Activated naive CD4-positive, alpha-beta T cell treated with anti-CD3 and anti-CD28 coated beads, Interleukin-2, amount 10 ng/mL, durations not matched to agents 7 days and 5 days (primary cell): Measurements from ENCODE around the gene RNF121.

Experiments used
- CTCF ChIA-PET: fragments of 350-600 bp; sonication (Branson Sonifier 250); formaldehyde crosslinking; loops from one replicate; lab custom pipeline; 2021; ENCODE audit warnings: antibody characterized with exemption; lab: Charles Lee
- DNase-seq: peaks from one replicate; pipeline ENCODE4 v3.0.0-alpha.2; 2020
- H3K27ac Mint-ChIP-seq: one replicate; pipeline ENCODE4 v1.8.0; 2021; ENCODE audit warnings: mild to moderate bottlenecking, moderate library complexity, mixed read lengths
- H3K27me3 Mint-ChIP-seq: one replicate; pipeline ENCODE4 v1.8.0; 2021; ENCODE audit warnings: mild to moderate bottlenecking, mixed read lengths
- H3K36me3 Mint-ChIP-seq: one replicate; pipeline ENCODE4 v1.8.0; 2021; ENCODE audit warnings: mixed read lengths
- H3K4me1 Mint-ChIP-seq: one replicate; pipeline ENCODE4 v1.8.0; 2021; ENCODE audit warnings: mixed read lengths
- H3K4me3 Mint-ChIP-seq: one replicate; pipeline ENCODE4 v1.8.0; 2021; ENCODE audit warnings: mild to moderate bottlenecking, moderate library complexity, mixed read lengths
- H3K9me3 Mint-ChIP-seq: one replicate; pipeline ENCODE4 v1.8.0; 2021; ENCODE audit warnings: mixed read lengths

The RNF121 gene

DNA sequence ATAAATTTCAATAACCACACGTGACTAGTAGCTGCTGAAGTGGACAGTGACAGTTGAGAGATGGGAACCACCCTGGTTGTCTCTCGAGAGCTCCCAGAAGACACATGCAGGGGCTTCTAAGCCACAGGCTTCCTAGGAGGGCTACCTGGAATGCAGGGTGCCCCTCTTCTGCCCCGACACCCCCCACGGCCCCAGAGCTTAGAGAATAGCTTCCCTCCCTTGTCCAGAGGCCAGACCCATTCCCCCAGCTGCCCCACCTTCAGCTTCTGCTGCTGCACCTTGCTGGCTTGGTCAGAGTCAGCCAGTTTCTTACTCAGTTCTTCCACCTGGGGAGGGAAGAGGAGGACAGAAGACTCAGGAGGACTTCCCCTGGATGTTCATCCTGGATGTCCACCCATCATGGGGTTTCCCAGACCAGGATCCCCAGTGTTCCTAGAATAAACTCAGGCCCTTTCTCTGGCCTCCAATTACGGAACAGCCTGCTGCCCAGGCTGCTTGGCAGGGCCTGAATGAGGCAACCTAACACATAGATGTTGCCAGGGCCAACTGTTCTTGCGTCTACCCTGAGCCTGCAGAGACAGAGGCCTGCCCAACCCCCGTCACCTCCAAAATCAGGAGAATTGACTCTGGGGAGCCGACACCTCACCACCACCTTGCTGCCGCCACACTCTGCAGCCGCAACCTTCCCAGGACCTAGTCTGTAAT lies 81.8 kb downstream of the RNF121 start:
- Mint-ChIP-seq H3K27ac (peak overlapping the region; percentile 33), H3K4me3 (no peak overlapping the region), H3K36me3 (peaks cover 66% of the 10 kb centered on the region), H3K27me3 (no peaks in the 10 kb centered on the region), H3K9me3 (no peaks in the 10 kb centered on the region), H3K4me1 (no peaks in the 10 kb centered on the region)
- CTCF ChIA-PET, result interaction anchor here (1.1 to 1.2 kb wide), 2 partner anchors 15 to 461 kb away, joined by 3 read pairs; no protein-coding TSS in a partner anchor
- no peak for DNase-seq

DNA sequence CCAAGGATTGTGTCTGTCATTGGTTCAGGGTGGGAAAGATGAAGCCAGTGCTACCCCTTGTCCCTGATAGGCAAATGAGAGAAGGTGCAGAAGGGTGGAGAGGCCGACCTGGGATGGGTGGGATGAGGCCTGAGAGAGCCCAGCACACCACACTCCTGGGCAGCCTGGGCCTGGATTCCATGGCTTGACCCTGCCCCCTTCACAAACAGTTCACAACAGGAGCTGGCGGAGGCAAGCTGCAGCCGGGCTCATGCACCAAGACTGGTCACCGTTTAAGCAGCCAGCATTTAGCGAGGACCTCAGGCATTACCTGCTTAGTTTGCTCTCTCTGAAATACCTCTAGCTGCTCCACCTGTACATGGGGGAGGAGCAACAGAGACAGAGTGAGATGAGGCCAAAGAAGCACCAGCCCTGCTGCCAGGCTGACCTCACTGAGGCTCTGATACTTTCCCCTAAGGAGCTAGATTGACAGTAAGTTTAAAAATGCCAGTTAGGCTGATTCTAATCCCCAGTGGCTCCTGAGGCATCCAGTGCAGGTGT lies 83.3 kb downstream of the RNF121 start:
- Mint-ChIP-seq H3K36me3 (peaks cover 65% of the 10 kb centered on the region), H3K4me1 (no peaks in the 10 kb centered on the region), H3K27me3 (no peaks in the 10 kb centered on the region), H3K9me3 (no peaks in the 10 kb centered on the region), H3K27ac (no peak overlapping the region), H3K4me3 (no peak overlapping the region)
- DNase-seq, result no peak
- CTCF ChIA-PET, result interaction anchor here (1.4 to 5.0 kb wide), 2 partner anchors 13 to 35 kb away, joined by 4 to 32 read pairs; no protein-coding TSS in a partner anchor

DNA sequence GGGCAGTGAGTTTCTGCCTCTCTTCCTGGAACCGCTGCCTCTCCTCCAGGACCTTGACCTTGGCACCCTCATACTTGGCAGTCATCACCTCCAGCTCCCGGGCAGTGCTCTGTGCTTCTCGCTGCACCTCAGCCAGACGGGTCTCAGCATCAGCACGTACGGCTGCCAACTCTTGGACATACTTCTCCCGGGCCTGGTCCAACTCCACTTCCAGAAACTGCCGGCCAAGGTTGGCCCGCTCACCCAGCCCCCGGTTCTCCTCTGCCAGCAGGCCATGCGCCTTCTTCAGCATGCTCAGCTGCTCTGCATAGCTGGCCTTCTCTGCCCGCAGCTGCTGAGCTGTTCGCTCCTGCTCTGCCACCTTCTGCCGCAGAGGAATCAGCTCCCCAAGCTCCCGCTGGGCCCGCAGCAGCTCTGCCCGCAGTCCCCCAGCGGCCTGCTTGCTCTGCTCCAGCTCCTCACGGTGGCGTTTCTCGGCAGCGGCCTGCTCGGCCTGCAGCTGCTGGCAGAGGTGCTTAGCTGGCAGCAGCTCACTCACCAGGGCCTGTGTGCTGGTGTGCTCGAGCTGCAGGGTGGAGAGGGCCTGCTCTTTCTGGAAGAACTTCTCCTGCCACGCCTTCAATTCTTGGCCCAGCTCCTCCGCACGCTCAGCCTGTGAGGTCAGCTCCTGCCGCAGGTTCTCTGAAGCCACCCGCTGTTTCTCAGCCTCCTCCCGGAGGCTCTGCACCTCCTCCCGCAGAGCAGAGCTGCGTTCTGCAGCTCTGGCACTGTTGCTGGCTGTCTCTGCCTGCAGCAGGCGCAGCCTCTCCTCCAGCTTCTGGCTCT lies 84.3 kb downstream of the RNF121 start:
- H3K4me1 Mint-ChIP-seq, result no peaks in the 10 kb centered on the region
- H3K36me3 Mint-ChIP-seq, result peaks cover 66% of the 10 kb centered on the region
- H3K27me3 Mint-ChIP-seq, result no peaks in the 10 kb centered on the region
- H3K9me3 Mint-ChIP-seq, result no peaks in the 10 kb centered on the region
- no peak for DNase-seq
- H3K27ac Mint-ChIP-seq, result no peak overlapping the region
- no peak overlapping the region for H3K4me3 Mint-ChIP-seq
- CTCF ChIA-PET, result interaction anchor here (1.0 to 5.0 kb wide), 3 partner anchors 12 to 56 kb away, joined by 3 to 32 read pairs (median 4); no protein-coding TSS in a partner anchor

DNA sequence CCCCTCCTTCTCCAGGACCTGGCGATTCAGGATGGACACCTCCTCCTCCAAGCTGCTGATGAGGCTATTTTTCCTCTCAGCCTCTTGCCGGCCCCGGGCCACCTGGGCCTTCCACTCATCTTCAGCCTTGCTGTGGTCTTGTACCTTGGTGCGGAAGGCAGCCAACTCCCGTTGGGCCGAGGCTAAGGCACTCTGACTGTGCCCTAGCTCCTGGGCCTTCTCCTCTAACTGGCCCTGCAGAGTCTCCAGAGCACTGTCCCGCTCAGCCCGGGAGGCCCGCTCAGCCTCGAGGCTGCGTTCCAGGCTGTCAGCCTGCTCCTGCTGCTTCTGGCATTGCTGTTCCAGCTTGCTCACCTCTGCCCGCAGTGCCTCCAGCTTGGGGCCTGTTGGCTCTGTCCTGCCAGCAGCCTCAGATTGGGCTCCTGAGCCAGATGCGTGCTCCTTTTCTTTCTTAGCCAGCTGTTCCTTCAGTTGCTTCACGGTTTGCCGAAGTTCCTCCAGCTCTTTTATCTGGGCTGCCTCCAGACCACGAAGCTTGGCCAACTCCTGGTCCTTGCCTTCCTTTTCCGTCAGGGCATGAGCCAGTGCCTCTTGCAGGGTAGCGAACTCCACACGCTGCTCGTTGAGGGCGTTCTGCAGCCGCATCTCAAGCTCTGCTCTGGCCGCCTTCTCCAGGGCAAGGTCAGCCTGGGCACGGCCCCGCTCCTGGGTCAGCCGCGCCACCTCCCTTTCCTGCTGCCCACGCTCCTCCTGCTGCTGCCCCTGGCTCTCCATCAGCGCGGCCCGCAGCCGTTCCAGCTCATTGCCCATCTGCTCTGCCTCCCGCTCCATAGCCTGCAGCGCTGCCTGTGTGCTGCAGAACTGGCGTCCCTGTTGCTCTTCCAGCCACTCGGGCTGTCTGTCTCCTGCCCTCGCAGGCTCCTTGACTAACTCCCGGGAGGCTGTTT lies 85.2 kb downstream of the RNF121 start:
- H3K4me1 Mint-ChIP-seq, result no peaks in the 10 kb centered on the region
- H3K36me3 Mint-ChIP-seq, result peaks cover 67% of the 10 kb centered on the region
- no peak overlapping the region for H3K4me3 Mint-ChIP-seq
- H3K27ac Mint-ChIP-seq, result no peak overlapping the region
- CTCF ChIA-PET, result interaction anchor here (0.9 to 5.0 kb wide), 5 partner anchors 11 to 130 kb away, joined by 3 to 32 read pairs (median 3); no protein-coding TSS in a partner anchor
- H3K9me3 Mint-ChIP-seq, result no peaks in the 10 kb centered on the region
- no peak for DNase-seq
- no peaks in the 10 kb centered on the region for H3K27me3 Mint-ChIP-seq

DNA sequence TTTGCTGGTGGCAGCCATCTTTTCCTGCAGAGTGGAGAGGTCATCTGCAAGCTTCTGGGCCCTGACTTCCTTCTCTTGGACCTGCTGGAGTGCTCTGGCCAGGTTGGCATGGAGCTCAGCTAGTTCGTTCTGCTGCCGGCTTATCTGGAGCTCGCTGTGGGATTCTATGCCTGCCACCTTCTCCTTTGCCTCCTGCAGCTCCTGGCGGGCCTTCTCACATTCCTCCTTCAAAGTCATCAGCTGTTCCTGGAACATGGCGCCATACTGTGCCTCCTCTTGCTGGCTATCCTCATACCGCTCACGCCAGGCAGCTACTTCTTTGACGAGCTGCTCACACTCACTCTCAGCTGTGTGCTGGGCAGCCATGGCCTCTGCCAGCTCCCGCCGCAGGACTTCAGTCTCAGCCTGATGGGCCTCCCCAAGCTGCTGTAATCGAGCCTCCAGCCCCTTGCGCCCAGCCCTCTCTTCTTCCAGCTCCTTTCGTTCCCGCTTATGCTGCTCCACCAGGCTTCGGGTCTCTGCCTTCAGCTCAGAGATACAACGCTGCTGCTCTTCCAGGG lies 86.0 kb downstream of the RNF121 start:
- no peaks in the 10 kb centered on the region for H3K4me1 Mint-ChIP-seq
- peaks cover 68% of the 10 kb centered on the region for H3K36me3 Mint-ChIP-seq
- no peak overlapping the region for H3K4me3 Mint-ChIP-seq
- DNase-seq, result no peak
- H3K9me3 Mint-ChIP-seq, result no peaks in the 10 kb centered on the region
- CTCF ChIA-PET, result interaction anchor here (0.7 to 5.0 kb wide), 7 partner anchors 10 to 416 kb away, joined by 3 to 32 read pairs (median 3); no protein-coding TSS in a partner anchor
- peak overlapping the region; percentile 73 for H3K27ac Mint-ChIP-seq
- H3K27me3 Mint-ChIP-seq, result no peaks in the 10 kb centered on the region

DNA sequence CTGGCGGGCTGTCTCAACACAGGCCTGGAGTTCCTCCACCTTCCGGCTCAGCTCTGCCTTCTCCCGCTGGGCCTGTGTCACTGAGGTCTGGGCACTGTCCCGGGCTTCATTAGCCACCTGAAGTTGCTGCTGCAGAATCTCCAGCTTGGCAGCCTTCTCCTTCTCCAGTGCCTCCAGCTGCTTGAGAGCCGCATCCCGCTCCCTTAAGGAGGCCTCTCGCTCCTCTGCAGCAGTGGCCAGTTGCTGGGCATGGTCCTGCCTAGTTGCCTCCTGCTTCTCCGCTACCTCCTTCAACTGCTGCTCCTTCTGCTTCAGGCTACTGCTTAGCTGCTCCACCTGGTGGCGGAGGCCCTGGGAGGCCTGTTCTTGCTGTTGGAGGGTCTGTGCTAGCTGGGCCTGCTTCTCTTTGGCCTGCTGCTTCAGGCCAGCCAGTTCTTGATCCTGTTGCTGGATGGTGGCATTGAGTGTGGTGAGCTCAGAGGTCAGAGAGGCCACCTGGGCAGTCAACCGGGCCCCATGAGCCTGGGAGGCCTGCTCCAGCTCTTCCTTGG lies 86.7 kb downstream of the RNF121 start:
- Mint-ChIP-seq H3K4me1 (no peaks in the 10 kb centered on the region), H3K4me3 (no peak overlapping the region), H3K9me3 (no peaks in the 10 kb centered on the region), H3K27ac (peak overlapping the region; percentile 69), H3K36me3 (peaks cover 73% of the 10 kb centered on the region), H3K27me3 (no peaks in the 10 kb centered on the region)
- DNase-seq, result no peak
- CTCF ChIA-PET, result interaction anchor here (0.7 to 5.0 kb wide), 7 partner anchors 9 to 415 kb away, joined by 3 to 32 read pairs (median 5); no protein-coding TSS in a partner anchor

DNA sequence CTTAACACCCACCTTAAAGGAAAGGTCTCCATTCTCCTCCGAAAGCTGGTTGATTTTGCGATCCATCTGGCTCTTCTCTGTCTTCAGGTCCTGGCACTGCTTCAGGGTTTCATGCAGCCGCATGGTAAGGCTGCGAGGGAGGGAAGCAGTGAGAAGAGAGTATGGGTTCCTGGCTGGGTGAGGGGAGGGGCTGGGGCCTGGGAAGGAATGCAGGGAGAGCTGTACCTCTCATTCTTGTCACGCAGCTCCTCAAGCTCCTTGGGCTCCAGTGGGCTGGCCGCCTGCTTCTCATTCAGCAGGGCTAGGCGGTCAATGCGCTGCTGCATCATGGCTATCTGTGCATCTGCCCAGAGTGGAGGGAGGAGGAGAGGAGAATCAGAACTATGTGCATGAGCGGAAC lies 89.3 kb downstream of the RNF121 start:
- Mint-ChIP-seq H3K36me3 (peaks cover 81% of the 10 kb centered on the region), H3K27ac (no peak overlapping the region), H3K9me3 (no peaks in the 10 kb centered on the region), H3K4me3 (no peak overlapping the region), H3K4me1 (no peaks in the 10 kb centered on the region), H3K27me3 (no peaks in the 10 kb centered on the region)
- CTCF ChIA-PET, result interaction anchor here (1.5 to 2.3 kb wide), 2 partner anchors 45 to 73 kb away, joined by 4 to 12 read pairs; no protein-coding TSS in a partner anchor
- DNase-seq, result no peak

DNA sequence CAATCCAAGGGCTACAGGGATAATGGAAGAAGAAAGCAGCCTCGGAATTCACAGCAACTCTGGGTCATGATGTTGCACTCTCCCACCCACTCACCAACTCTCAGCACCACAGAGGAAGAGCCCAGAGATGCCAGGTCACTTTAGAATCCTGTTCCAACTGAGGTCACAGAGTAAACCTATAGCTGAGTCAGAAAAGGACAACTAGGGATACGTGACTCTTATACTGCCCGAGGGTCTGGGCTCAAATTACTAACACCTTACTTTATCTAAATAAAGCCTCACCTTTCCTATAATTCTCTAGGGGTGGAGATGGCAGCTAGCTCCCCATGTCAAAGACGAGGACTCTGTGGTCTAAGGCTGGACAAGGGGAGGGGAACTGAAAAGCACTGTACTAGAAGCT lies 94.5 kb downstream of the RNF121 start:
- H3K27ac Mint-ChIP-seq, result no peak overlapping the region
- H3K4me1 Mint-ChIP-seq, result peaks cover 21% of the 10 kb centered on the region
- CTCF ChIA-PET, result interaction anchor here (2.1 to 7.3 kb wide), 4 partner anchors 63 to 161 kb away, joined by 9 to 156 read pairs (median 46); no protein-coding TSS in a partner anchor
- peaks cover 67% of the 10 kb centered on the region for H3K36me3 Mint-ChIP-seq
- no peak for DNase-seq
- H3K9me3 Mint-ChIP-seq, result no peaks in the 10 kb centered on the region
- H3K4me3 Mint-ChIP-seq, result no peak overlapping the region
- no peaks in the 10 kb centered on the region for H3K27me3 Mint-ChIP-seq

DNA sequence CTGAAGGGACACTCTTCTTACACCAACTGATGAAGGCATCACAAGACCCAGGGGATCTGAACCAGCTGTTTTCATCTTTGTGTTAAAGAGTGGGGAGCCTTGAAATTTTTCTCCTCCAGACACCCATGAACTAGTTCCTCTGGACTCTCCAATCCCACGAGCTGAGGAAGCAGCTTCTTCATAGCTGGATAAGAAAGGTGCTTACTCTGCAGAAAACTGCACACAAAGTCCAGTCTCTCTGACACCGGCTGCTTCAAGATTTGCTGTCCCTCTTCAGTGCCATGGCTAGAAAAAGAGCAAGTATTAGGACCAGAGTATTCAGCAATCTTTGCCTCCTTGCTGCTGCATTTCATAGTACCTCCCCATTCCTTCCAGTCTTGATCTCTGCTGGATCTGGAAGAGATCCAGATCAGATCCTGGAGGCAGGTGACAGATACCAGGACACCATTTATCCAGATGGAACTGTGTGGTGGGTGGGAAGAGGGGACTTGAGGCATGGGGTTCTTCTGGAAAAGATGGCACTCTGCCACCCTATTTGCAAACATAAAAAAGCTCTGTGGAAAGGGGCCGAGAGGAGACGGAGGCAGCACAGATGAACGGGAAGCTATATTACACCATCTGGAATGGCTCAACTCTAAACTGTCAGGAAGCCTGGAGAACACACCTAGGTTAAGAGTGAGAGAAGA lies 95.4 kb downstream of the RNF121 start:
- H3K27me3 Mint-ChIP-seq, result no peaks in the 10 kb centered on the region
- no peak overlapping the region for H3K27ac Mint-ChIP-seq
- H3K36me3 Mint-ChIP-seq, result peaks cover 65% of the 10 kb centered on the region
- DNase-seq, result no peak
- peaks cover 21% of the 10 kb centered on the region for H3K4me1 Mint-ChIP-seq
- no peaks in the 10 kb centered on the region for H3K9me3 Mint-ChIP-seq
- H3K4me3 Mint-ChIP-seq, result no peak overlapping the region
- CTCF ChIA-PET, result interaction anchor here (0.8 to 7.3 kb wide), 23 partner anchors 8 to 391 kb away, joined by 3 to 156 read pairs (median 6); no protein-coding TSS in a partner anchor

DNA sequence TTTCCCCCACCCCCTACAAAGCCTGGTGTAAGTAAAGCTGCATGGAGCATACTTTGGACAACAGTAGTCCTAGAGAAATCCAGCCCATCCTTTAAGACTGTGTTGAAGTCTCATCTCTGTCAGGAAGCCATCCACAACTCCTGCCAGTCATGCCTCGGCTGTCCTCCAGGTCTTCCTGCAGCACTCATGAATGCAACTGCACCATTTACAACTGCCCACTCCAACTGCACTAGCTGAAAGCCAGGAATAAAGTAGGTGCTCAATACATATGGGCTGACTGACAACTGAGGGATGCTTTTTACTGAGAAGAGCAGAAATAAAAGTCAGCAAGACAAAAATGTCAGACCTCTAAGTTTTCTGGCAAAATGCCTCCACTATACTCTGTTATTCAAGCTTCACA lies 97.2 kb downstream of the RNF121 start:
- H3K27me3 Mint-ChIP-seq, result no peaks in the 10 kb centered on the region
- no peak overlapping the region for H3K27ac Mint-ChIP-seq
- peaks cover 61% of the 10 kb centered on the region for H3K36me3 Mint-ChIP-seq
- CTCF ChIA-PET, result interaction anchor here (1.1 to 7.3 kb wide), 11 partner anchors 13 to 421 kb away, joined by 4 to 156 read pairs (median 19); partner anchors contain the start of gene CLPB
- H3K4me3 Mint-ChIP-seq, result no peak overlapping the region
- H3K9me3 Mint-ChIP-seq, result no peaks in the 10 kb centered on the region
- no peak for DNase-seq
- peaks cover 21% of the 10 kb centered on the region for H3K4me1 Mint-ChIP-seq

DNA sequence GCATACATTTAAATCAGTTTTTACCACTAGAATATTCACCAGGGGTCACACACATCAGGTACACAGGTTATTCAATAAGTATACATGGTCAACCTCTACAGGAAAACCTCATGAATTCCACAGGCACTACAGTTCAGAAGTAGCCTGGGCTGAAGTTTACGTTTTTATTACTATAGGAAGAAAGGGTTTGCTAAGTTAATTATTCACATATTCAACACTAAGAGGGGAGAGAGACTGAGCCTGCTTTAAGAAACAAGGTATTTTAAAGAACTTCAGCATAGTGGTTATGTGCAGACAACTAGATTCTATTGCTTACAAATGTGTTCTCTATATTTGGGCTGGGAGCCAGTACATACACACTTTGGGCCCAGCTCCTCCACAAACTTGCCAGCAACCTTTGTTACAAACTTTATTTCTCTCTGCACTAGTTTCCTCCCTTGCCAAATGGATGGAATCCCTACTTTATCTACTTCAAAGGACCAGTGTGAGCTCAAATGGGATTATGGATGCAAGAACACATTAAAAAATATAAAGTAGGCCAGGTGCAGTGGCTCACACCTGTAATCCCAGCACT lies 101.7 kb downstream of the RNF121 start:
- Mint-ChIP-seq H3K4me1 (peaks cover 20% of the 10 kb centered on the region), H3K27me3 (no peaks in the 10 kb centered on the region), H3K27ac (no peak overlapping the region), H3K36me3 (peaks cover 43% of the 10 kb centered on the region), H3K4me3 (no peak overlapping the region), H3K9me3 (no peaks in the 10 kb centered on the region)
- CTCF ChIA-PET, result interaction anchor here (1.6 to 6.7 kb wide), 5 partner anchors 9 to 153 kb away, joined by 3 to 38 read pairs (median 9); no protein-coding TSS in a partner anchor
- no peak for DNase-seq

DNA sequence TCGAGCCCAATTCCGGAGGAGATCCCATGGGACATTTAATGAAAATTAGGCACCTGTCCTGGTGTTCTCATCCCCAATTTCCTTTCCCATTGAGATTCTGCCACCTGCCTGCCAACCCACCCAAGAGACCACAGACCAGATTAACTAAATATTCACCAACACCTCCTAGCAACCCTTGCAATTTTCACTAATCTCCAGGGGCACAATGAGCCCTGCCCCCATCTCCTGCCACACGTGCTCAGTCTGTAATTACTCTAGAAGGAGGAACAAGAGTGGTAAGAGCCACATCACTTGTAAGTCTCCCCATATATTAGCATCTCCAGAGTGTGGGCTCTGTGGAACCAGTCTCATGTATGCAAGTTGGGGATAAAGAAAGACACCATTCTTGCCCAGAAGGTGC lies 107.8 kb downstream of the RNF121 start:
- Mint-ChIP-seq H3K27ac (no peak overlapping the region), H3K4me1 (peaks cover 18% of the 10 kb centered on the region), H3K9me3 (no peaks in the 10 kb centered on the region), H3K27me3 (no peaks in the 10 kb centered on the region), H3K36me3 (peaks cover 25% of the 10 kb centered on the region), H3K4me3 (no peak overlapping the region)
- no peak for DNase-seq
- CTCF ChIA-PET, result interaction anchor here (1.4 to 2.4 kb wide), 2 partner anchors 12 to 107 kb away, joined by 6 to 7 read pairs; no protein-coding TSS in a partner anchor
